GM13976 (cell line): Measurements from ENCODE around the gene ATP6V1E1.

ENCODE experiments used
- DNase-seq: peaks from one replicate; pipeline ENCODE4 v3.0.0; 2012; ENCODE audit warnings: low spot score
- in situ Hi-C: fragments of 300-500 bp; cut with MboI; formaldehyde crosslinking; loops from one replicate; pipeline ENCODE4 v1.12.0; 2022; ENCODE audit warnings: low sequenced_read_pairs, mixed read lengths, inconsistent platforms; ENCODE audit not compliant: unreplicated experiment
- TF ChIP-seq, protein P1 (sequence below): IDR thresholded peaks from 2 replicates; pipeline ENCODE4 v1.5.1; 2012; ENCODE audit warnings: borderline replicate concordance, mild to moderate bottlenecking; ENCODE audit not compliant: insufficient read depth; ENCODE audit errors: extremely low read depth, missing control alignments, control extremely low read depth

ATP6V1E1 gene

DNA sequence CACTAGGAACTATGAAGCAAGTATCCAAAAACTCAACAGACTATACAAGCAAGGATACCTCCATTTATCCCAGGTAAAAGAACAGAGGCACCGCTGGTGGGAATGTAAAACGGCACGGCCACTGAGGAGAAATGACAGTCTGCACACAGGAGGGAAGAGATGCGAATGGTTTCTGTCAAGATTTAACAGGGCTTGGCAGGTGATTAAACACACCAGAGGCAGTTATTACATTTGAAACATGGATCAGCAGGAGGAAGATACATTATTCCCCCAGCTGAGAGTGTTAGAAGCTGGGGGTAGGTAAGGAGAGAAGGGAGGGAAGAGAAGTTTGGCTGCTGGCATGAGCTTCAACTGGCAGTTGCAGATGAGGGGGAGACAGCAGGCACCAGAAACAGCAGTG lies 30.2 kb downstream of the ATP6V1E1 start:
- TF ChIP-seq, protein P1, sequence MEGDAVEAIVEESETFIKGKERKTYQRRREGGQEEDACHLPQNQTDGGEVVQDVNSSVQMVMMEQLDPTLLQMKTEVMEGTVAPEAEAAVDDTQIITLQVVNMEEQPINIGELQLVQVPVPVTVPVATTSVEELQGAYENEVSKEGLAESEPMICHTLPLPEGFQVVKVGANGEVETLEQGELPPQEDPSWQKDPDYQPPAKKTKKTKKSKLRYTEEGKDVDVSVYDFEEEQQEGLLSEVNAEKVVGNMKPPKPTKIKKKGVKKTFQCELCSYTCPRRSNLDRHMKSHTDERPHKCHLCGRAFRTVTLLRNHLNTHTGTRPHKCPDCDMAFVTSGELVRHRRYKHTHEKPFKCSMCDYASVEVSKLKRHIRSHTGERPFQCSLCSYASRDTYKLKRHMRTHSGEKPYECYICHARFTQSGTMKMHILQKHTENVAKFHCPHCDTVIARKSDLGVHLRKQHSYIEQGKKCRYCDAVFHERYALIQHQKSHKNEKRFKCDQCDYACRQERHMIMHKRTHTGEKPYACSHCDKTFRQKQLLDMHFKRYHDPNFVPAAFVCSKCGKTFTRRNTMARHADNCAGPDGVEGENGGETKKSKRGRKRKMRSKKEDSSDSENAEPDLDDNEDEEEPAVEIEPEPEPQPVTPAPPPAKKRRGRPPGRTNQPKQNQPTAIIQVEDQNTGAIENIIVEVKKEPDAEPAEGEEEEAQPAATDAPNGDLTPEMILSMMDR: no peak
- DNase-seq: no peak
- in situ Hi-C loops: no loop called here

DNA sequence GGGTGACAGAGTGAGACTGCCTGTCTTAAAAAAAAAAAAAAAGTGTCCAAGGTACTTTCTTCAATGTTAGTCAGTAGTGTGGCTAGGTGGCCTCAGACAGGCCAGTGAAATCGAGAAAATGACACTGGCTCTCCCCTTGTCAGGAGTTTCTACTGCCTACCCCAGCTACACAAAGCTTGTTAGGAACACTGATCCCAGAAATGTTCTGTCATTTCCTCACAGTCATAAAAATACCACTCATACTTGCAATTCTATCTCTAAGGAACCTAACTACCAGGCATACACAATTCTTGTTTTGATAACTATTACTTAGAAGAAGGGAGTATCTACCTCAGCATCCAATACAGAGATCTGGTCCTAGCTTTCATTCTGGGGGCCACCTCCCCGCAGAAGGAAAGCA lies 31.3 kb downstream of the ATP6V1E1 start:
- in situ Hi-C loops: no loop called here
- TF ChIP-seq, protein P1: no peak

DNA sequence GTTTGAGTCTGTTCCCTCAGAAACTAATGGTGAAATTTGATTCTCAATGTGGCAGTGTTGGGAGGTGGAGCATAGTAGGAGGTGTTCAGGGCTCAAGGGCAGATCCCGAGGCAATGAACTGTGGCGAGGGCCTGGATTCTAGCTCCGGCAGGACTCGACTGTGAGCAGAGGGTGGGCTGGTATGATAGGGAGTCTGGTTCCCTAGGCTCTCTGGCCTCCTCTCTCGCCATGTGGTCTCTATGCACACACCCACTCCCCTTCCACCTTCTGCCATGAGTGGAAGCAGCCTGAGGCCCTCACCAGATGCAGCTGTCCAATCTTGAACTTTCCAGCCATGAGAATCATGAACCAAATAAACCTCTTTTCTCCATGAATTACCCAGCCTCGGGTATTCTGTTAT lies 32.3 kb downstream of the ATP6V1E1 start:
- in situ Hi-C loops: no loop called here
- TF ChIP-seq, protein P1: no peak
- no peak for DNase-seq

More for the DNA sequence above, 31.3 kb downstream of the ATP6V1E1 start:
- DNase-seq: no peak

DNA sequence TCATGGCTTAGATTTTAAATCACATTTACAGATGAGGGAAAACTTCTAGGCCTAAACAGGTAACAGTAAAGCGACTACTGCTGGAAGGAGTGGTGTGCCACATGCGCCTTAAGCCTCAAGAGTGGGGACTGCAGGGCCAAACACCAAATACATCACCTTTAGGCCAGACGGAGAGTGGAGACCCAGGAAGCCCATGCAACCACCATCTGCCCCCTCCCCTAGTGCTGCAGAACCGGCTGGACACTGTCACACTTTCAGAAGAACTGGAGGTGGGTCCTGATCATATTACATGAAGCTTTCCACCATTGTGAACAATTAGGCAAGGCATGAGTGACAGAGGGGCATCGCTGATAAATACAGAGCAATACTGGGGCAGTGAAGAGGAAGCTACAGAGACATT lies 36.3 kb downstream of the ATP6V1E1 start:
- no peak for DNase-seq
- TF ChIP-seq, protein P1: no peak
- in situ Hi-C loops: no loop called here

DNA sequence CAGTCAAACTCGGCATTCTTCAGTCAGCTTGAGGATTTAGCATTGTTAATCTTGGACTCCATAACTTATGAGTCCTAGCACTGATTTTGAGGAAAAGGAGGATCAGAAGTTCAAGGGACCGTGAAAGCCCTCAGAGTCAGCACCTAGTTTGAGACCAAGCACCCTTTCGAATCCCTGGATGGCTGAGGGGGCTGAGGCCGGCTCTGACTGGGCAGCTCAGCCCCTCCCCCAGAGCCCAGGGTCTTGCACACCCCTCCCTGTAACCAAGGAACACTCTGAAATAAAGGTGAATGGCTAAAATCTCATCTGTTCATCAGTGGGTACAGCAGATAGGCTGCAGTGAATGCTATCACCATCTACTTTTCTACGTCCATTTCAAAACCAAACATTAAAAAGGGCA lies 38.0 kb downstream of the ATP6V1E1 start:
- in situ Hi-C loops: no loop called here
- TF ChIP-seq, protein P1: no peak
- DNase-seq: no peak

DNA sequence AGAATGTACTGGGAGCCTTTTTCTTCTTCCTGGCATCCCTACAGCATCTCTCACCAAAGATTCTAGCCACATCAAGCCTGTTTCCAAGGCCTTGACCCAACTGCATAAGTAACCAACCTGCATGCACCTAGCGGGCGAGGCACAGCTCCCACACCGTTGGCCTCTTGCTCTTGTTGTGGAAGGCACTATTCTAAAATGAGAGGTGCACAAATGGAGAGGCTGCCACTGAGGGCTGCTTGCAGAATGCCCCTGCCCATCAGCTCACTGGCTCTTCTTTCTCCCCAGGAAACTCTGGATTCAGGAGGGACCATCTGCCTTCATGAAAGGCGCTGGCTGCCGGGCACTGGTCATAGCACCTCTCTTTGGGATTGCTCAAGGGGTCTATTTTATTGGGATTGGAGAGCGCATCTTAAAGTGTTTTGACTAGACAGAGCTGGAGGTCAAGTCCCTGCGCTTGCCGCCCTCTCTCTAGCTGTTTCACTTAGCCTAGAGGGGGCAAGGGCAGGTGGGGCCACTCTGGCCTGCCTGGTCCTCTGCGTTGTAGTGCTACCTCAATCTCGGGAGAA lies 38.7 kb downstream of the ATP6V1E1 start:
- no peak for DNase-seq
- in situ Hi-C loops: no loop called here
- TF ChIP-seq, protein P1: no peak
